ENCODE results near the gene PPM1M.

The PPM1M gene

DNA sequence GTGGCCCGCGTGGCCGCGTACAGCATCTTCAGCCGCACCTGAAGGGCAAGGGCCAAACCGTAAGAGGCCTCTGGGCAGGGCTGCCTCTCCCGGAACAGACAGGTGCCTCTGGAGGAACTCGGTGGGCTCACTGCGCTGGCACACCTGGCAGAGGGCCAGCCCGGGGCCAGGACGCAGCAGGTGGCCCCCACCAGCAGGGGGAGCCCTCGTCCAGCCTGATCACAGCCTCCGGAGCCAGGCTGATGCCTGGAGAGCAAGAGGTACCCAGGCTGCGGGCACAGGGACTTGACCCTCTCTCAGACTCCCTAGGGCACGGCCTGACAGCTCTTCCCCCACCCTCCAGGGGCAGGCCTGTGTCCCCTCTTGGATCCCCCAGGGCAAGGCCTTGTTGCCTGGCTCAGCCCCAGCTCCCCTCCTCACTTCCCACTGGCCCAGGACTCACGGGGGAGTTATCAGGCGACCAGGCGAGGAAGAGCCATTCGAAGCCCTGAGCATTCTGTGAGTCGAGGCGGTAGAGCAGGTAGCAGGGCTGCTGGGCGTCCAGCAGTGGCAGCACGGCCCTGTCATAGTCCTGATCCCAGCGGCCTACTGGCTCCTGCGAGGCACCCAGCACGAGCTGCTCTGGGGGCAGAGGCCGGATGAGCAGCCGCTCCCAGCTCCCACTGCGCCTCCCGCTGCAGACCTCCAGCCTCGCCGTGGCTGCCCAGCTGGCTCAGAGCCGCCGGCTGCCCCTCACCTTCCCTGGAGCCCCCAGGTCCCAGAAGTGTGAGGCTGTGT lies 13.9 kb upstream of the PPM1M start:
- DNase-seq = no peak

DNA sequence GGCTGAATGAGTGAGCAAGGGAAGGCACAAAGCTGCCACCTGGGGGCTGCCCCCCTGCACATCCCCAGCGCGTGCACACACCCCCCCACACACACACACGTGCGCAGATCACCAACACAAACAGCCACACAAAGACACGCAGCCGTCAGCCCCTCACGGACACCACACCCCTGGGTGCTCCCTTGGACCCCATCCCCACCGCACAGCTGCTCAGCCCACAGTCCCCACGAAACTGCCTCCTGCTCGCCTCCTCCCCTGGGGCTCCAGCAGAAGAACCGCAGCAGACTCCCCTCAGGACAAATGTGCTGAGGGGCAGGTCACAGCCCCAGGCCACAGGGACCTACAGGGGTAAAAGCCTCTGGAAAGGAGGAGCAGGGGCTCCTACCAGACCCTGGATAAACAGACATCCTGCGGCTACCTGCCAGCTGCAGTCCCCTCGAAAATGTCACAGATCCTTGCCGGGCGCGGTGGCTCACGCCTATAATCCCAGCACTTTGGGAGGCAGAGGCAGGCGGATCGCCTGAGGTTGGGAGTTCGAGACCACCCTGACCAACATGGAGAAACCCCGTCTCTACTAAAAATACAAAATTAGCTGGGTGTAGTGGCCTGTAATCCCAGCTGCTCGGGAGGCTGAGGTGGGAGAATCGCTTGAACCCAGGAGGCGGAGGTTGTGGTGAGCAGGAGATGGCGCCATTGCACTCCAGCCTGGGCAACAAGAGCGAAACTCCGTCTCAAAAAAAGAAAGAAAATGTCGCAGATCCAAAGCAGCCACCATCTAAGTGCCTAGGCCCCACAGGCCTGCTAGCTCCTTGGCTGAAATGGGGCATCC lies 13.1 kb upstream of the PPM1M start:
- no peak for DNase-seq

DNA sequence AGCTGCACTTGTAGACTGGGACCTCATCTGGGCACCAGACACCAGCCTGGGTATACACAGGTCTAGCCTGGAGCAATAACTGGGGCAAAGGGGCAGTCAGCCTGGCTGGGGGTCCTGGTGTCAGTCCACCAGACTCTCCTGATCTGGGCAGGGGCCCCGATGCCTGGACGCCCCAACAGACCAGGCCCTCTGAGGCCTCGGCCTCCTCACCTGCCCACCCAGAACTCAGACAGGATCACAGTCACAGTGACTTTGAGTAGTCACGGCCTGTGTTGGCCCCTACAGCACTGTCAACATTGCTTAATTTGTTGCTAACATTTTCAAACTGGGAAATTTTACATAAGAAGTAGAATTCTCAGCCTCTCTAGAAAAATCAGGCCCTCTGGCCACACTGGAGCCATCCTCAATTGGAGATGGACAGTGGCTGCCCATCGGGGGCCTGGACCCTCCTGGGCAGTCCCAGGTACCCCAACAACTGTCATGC lies 12.4 kb upstream of the PPM1M start:
- no peak for DNase-seq

DNA sequence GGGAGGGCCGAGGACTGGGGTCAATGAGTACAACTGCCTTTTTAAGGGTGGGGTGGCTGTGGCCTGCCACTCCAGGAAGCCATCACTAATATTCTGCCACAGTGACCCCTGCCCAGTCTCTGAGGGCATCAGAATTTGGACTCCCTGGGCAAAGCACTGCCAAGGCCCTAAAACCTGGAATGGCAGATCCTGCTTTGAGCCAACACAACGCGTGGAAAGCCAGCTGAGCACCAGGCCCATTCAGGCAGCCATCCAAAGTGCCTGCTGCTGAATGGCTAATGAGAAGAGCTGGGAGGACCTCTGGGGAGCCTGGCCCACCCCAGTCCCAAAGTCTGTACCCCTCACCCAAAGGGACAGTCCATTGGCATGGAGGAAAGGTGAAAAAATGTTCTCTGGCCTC lies 11.6 kb upstream of the PPM1M start:
- no peak for DNase-seq

DNA sequence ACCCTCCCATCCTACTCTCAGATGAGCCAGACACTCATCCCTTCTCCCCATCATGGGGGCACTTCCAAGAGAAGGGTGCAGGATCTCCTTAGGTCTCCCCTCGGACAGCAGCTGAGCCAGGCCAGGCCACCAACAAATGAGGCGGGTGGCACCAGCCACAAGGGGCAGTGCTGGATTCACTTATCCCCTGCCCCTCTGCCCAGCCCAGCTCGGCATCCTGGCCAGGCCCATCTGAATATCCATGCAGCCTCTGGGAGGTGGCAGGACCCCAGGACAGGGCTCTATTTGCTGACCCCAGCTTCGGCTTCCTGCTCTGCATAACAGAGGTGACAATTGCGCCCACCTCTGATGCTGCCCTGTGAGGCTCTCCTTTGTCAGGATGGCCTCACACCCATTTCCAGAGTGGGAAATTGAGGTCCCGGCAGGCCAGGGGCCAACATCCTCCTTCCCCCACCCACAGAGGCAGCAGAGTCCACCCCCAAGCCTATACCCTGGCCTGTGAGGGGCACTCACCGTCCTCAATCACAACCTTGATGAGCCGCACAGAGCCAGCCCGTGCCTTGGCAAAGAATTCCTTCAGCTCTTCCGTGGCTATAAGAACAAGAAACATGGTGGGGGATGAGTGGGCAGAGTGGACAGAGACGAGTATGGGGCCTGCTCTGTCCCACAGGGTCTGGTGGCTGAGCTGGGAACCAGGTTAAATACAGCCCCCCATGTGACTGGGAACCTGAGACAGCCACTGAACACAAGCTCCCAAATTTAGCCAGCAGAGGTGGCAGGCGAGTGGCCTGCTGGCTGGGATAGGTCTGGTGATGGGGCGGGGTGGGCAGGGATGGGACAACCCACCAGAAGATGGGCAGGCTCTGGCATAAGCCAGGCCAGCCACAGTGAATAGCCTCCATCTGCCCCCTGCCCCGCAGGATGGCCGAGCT lies 10.8 kb upstream of the PPM1M start:
- no peak for DNase-seq

DNA sequence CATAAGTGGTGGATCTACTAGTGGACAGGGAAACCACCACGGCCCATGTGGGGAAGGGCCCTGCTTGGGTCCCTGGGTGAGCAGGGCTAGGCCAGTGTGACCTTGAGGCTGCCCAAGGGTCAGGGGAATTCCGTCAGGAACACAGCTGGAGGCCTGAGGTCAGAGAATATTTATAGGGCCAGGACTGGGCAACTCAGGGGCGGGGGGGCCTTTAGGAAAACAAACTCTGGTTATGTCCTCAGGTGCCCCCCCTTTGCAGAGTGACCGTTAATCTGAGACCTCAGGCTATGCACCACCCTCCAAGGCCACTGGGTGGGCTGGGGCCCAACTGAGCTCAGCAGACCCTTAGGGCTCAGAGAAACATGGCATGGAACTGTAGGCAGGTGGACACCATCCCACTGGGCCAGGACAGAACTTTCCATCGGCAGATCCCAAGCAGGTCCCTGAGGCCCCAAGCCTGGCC lies 9.1 kb upstream of the PPM1M start:
- DNase-seq = no peak

DNA sequence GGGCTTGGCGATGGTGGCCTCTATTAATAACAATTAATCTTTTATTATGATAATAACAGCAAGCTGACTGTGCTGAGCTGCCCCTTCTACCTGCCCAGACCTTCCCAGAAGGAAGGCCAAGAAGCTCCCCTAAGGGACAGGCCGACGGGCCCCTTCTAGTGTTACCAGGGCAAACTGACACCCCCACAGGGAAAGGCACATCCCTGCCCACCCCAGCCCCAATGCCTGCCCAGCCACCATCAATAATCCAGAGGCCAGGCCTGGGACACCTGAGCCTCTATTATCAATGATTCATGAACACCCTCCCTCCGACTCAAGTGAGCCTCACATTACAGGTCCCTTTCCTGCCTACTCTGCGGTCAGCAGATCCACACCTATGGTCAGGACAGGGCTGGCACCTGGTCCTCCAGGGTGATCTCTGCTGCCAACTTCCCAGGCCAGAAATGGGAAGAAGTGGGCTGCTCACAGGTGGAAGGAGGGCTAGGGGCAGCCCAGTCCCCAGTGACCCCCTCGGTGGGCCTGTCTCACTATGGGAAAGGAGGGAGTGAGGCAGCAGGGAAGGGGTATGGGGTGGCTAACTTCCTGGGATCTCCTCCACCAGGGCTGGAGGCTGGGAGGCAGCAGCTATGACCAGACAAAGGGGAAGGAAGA lies 8.4 kb upstream of the PPM1M start:
- no peak for DNase-seq

DNA sequence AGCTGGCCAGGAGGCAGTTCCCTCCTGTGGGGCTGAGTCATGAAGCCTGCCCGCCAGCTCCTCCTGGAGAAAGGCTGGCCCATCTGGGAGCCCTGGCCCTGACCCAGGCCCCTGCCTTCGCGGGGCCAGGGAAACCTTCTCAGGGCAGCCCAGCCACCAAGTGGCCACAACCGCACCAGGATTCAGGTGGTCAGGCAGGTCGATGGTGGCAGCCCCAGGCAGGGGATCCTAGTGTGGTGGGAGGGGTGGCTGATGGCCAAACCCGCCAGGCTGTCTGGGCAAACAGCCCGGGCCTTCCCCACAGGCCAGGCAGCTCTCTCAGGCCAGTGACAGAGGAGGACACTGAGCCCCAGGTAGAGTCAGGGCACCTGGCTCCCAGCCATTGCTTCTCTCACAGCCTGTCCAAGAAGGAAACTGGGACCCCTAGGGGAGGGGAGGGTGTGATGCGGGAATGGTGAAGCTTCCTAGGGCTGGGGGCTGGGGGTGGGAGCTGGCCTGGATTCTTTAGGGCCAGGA lies 7.8 kb upstream of the PPM1M start:
- no peak for DNase-seq

DNA sequence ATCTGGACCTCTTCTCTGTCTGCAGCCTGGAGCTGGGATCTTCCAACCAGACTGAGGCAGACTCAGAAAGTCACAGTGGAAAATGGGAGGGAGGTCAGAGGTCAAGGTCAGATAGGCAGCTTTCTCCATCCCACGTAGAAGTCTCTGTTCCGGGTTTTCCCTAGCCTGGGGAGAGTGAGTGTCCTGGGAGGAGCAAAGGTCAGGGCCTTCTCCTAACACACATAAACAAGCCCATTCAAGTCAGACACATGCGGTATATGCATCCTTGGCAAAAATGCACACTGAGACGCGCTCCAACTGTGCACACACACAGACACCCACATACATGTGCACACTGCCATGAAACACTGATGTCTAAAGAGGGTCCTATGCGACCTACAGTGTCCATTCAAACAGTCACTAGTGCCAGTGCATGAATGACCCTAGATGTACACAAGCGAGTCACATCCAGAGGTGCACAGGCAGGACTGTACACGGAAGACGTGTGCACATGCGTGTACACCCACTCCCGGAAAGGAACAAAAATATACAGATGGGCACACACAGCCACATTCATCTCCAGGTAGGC lies 7.3 kb upstream of the PPM1M start:
- DNase-seq = no peak

DNA sequence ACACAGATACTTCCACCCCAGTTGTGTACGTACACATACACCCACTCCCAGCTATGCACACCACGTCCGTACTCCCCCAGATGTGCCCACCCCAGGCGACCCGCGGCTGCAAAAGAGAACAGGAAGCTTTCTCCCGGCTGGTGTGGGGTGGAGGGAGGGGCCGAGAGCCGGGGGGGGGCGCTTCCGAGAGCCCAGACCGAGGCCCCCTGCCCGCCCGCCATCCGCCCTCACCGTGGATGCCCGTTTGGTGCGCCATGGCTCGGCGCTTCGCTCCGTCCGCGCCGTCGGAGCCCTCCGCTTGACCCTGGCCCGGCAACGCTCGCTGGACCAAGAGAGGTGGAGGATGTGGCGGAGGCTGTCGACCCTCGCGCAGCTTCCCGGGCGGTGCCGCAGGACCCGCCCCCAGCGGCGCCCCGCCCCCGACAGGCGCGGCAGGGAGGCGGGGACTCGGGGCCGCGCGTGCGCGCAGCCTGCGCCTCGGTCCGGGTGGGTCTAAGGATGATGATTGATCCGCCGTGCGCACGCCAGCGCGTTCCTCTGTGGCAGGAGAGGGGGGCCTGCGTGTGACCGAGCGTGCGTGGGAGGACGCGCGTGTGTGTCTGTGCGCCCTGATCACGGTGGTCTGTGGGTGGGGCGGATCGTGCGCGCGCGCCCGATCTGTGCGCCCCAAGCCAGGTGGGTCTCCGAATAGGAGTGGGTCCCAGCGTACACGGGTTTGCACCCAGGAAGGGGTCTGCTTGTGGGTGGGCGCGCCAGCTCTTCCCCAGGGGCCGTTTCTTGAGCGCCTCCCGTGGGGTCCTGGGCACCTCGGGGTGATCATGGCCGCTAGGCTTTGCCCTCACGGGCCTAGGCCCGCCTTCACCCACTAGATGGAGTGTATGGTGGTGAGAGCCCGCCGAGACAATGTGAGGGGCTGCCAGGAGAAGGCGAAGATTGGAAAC lies 6.5 kb upstream of the PPM1M start, which contains the start of gene TWF2:
TWF2 (minus strand) TSS at position 398 of the 941 bp plus-strand sequence; CDS start at position 256, 142 bp downstream.
- DNase-seq = no peak

DNA sequence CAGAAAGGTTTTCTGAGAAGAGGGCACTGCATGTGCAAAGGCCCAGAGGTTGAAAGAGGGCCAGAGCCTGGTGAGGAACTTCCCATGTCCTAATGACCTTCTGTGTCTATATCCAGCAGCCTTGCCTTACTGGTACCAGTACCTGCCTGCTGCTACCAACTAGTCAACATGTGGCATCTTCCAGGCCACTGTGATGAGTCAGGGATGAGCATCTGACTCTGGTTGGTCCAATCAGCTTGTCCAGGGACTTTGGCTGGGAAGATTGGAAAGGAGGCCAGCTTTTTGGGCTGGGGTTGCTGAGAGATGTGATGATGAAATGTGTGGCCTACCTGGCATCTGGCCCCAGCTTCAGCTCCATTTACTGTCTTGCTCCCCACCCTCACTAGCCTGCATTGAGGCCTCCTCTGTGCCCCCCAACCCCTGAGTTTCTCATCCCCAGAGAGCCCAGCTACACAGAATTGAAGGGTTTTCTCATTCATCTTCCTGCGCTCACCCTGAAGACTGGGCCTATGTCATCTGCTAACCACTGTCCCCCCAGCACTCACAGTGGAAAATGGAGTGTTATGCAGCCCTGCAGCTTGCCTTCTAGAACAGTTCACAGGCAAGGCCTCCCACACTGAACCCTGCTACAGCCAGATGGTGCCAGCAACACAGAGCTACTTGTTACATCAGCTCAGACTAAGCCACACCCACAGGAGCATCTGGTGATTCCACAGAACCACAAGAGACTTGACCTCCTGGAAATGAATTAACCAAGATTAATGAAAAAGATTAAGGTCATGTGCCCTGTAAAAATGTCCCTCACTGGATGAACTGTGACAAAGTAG lies 5.3 kb upstream of the PPM1M start:
- DNase-seq = no peak

DNA sequence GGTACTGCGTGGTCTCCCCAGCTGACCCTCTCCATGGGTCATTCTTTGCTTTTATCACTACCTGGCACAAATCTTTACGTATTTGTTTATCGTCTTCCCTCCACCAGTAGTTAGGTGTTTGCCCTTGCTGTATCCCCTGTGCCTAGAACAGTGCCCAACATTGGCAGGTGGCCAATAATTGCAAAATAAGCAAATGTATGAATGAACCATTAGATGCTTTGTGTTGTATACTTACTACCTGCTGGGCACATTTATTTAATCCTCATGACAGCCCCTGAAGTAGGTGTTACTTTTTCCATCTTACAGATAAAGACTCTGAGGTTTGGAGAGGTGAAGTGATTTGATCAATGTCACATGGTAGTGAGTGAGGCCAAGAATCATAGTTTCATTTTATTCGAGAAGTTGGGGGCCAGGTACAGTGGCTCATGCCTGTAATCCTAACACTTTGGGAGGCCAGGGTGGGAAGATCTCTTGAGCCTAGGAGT lies 4.6 kb upstream of the PPM1M start:
- DNase-seq = no peak

DNA sequence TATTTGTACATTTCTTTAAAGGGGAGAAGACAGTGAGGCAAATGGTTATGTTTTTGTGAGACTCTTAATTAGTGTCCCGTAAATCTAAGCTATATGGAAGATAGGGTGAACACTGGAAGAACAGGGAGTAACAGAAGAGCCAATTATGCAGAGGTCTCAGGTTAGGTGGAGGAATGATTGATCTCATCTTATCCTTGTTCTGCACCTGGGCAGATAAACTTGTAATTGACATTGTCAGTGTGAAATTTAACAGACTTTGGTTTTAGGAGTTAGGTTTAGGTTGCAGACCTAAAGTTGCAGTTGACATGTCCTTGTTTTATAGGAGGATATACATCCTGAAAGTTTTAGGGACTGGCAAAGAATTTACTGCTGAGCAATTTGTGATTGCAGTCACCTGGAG lies 3.5 kb upstream of the PPM1M start:
- no peak for DNase-seq

DNA sequence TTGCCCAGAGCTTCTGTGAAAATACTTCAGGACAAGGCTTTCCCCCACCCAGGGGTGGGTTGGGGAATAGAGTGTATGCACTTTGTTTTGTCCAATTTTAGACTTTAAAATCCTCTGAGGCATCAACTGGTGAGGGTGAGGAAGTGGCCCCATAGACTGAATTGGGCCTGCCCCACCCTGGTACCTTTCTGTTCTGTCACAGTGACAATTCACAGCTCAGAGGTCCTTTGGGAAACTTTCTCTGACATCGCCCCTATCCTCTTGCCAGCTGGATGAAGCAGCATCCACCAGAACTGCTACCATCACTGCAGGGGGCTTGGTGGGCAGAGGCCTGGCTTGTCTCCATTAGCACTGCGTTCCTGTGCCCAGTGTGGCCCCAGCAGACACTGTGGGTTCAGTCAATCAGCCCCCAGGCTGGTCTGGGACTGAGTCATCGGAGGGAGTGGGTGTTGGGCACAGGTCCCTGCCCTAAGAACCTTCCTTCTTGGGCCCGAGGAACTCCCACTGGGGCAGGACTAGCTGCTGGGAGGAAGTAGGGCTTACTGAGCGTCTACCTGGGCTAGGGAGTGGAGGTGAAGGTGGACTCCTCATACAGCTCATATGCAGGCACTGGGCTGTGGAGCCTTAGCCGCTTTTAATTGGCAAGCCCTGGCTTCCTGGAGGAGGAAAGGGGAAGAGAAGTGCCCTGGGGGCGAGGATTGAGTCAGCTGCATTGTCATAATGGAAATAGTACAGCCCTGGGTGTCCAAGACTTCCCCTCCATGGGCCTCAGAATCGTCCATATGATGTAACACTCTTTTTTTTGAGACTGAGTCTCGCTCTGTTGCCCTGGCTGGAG lies 1.5 kb upstream of the PPM1M start:
- DNase-seq = no peak

DNA sequence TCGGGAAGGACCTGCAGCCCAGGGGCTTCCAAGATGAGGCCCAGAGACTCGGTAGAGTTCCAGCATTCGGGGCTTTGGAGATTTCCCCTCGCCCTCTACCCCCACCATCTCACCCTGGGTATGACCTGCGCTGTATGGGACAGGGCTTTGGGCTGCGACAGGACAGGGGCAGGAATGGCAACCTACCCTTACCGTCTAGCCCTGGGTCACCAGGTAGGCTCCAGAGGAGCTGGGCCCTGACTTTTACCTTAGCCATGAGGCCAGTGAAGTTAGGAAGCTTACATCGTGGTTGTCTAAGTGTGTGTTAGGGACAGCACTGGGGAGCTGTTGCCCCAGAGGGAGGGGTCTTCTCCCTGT lies 683 bp downstream of the PPM1M start:
- DNase-seq = no peak

DNA sequence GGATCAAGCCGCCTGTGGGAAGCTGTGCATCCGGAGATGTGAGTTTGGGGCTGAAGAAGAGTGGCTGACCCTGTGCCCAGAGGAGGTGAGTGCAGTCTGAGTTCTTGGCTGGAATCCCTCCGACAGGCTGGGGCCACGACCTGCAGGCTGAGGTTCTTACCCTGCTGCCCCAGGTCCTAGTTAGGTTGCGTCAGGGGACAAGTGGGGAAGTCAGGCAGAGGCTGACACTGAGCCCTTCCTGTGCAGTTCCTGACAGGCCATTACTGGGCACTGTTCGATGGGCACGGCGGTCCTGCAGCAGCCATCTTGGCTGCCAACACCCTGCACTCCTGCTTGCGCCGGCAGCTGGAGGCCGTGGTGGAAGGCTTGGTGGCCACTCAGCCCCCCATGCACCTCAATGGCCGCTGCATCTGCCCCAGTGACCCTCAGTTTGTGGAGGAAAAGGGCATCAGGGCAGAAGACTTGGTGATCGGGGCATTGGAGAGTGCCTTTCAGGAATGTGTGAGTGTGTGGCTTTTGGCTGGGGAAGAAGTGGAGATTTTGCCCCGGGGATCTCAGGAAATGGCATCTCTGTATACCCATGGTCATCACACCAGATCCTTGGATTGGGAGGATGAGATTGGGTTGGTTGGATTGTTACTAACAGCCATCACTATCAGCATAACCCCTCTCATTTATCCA lies 1.3 kb downstream of the PPM1M start:
- no peak for DNase-seq

DNA sequence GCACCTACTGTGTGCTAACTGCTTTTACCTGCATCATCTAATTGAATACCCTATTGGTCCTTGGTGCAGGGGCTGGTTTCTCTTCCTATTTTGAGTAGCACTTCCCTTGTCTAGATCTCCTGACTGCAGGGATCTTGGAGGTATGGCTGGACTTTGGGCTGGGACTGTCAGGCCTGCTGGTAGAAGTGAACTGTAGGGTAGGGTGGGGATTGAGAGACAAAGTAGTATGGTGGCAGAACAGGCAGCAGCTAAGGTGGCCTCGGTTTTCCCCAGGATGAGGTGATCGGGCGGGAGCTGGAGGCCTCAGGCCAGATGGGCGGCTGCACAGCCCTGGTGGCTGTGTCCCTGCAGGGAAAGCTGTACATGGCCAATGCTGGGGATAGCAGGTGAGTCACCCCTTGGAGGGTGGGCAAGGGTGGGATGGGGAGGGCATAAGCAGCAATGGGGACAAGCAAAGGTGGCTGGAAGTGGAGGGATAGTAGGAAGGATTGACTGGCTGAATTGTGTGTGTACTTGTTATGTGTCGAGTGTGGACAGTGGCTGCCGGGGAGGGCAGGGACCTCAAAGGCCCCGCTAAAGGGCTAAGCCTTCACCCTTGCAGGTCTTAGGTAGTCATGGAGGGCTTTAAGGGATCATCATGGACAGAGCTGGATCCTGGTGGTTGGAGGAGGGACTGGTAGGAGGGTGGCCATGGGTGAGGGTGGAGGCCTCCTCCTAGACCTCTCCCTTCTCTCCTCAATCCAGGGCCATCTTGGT lies 2.0 kb downstream of the PPM1M start:
- DNase-seq = no peak

Data from cortex of kidney (tissue), 1 donor.